ENCODE results near the gene TRABD2B.

The TRABD2B gene

DNA sequence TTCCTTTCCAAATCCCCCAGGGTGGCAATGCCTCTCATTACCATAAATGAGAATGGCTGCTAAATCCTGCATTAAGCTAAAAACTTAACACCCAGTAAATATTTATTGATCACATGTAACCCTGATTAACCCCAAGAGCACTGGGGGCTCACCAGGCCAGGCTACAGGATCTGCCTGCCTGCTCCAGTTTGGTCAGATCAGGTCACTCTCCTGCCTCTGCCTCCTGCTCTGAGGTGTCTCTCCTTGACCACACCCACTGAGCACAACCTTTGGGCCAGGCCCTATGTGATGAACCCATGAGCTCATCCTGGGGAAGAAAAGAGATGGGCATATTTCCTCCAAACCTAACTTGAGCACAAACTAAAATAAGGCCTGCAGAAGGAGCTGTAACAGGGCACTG is 93.5 kb downstream of the TRABD2B start:
- DNase-seq, result no peak

DNA sequence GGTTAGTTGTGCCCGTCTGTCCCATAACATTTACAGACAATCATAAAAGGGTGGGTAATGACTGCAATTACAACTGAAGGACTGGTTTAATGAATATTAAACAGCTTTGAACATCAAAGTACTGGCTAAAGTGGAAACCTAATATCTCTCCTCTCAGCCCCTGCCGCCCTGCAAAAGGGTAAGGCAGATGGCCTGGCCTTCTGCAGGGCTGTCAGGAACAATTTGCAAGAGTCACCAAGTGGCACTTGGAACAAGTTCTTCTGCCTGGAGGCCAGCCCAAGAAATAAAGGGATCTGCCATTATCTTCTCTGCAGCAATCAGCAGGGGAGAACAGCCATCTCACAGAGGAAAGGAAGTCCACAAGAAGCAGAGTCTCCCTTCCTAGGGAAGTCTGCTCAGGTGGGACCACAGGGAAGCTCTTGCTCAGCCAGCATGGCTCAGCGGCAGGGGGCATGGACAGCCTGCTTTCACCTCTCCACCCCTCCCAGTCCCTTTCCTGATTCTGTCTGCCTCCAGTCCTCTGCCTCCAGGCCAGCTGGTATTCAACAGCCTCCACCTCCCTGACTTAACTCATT is 96.1 kb downstream of the TRABD2B start:
- no peak for DNase-seq

DNA sequence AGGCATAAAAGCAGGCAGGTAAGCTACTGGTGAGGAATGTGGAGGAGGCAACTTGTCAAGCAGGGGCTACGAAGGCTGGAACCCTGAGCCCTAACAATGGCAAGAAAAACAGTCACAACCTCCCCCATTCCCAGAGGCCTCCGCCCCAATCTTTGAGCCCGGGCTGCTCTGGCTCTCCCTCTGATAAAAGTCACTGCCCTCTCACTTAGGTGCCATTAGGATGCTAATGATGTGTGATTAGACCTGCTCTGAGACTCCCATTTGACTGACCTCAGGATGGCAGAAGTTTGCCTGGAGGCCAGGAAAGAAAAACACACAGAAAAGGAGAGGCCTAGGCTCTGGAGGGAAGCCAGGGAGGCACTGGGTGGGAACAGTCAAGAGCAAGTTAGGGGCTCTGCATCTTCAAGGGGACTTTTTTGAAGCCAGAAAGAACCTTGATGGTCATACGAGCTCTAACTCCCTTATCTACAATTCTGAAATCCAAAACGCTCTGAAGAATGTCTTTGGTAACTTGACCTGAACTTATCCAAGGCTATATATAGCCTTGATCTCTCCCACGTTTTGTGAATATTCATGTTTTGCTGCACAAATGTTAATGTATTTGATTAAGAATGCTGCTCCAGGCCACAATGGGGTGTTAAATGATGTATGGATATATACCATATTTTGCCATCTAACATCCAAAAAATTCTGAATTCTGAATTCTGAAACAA is 98.9 kb downstream of the TRABD2B start:
- DNase-seq, result no peak

DNA sequence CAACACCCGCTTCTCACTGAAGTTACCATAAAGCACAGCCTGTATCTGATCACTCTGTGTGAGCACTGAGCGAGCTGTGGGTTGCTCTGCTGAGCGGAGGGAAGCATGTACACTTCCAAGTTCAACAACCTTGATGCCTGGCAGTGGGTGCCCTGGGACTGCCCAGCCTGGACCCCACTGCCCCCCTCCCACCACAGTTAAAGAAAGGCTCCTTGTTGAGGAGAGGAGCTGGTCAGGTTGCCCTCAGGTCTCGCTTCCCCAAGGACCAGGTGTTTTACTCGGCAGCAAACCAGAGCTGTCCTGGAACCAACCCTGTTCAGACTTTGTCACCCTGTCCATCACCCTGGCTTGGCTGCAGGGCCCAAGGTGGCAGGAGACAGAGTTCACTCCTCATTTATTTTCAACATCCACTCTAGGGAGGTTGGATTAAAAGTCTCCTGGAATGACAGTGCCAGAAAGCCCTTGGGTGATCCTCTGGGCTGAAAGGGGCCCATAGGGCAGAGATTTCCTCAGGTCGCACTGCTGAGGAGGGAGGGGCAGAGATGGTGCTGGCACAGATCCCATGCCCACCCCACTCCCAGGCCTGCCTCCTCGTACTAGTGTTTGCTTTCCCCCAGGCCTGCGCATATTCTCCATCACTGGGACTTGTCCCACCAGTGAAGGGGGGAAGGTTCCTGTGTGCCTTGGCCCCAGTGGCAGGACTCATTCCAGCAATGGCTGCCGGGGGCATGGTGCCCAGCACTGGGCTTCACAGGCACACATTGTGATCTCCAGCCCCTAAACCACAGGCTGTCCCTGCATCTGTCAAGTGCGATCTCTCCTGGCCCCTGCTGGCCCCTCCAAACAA is 101.7 kb downstream of the TRABD2B start:
- no peak for DNase-seq

DNA sequence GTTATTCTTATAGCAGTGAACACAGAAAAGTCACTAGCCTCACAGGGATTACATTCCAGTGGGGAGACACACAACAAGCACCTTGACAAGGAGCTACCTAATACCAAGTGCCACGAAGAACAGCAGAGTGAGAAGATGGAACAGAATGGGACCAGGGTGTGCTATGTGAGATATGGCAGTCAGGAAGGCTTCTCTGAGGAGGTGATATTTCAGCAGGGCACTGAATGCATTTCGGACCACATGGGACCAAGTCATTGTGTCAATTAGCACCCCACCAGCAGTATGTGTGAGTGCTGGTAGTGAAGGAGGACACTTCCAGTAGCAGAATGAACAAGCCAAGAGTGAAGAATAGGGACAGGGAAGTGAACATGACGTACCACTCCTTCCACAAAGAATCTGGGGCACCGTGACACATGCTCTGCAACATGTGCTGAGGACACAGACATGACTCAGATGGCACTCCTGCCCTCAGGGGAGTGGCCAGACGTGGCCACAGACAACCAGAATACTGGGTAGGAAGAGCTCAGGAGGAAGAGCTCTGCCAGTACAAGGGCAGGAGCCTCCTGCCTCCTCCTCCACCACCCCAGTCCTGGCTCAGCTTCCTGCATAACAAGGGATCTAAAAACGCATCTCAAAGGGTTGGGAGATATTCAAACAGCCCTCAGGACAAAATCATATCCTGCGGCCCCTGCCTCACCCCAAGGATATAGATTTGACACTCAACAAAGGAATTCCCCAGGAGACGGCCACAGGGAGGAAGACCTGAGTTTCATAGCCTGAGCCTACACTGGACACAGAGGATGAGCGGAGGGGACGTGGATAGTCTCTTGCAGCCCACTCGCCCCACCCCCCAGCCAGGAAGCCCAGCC is 102.5 kb downstream of the TRABD2B start:
- DNase-seq, result no peak

DNA sequence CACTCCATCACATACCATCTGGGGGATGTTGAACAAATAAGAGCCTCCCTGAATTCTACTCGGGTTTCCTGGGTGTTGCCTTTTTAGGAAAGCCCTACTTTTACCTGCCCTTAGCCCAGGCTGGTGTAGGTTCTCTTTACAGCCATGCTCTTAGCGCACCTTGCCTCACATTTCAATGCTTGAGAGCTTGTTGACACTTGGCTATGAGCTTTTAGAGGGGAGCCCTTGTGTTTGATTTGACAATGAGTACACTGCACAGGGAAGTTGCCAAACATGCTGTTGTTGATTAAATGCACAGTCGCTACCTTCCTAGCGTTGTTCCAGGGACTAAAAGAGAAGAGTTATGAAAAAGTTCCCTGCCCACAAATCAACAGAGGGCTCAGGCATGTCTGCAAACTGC is 103.8 kb downstream of the TRABD2B start:
- DNase-seq, result no peak

DNA sequence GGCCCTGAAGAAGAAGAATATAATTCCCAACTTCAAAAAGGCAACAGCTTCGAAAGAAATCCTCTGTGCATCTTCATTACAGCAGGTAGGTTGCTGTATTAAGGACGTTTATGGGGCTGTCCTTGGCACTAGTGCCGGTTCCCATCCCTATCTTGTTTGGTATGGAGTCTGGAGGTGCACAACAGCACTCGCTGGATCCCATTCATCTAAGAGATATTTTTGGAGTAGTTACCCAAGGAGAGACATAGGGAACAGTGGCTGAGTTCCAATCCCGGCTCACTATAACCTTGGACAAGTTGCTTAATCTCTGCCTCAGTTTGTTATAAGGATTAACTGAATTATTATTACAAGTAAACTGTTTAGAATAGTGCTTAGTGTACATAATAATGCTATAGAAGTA is 106.4 kb downstream of the TRABD2B start:
- no peak for DNase-seq

DNA sequence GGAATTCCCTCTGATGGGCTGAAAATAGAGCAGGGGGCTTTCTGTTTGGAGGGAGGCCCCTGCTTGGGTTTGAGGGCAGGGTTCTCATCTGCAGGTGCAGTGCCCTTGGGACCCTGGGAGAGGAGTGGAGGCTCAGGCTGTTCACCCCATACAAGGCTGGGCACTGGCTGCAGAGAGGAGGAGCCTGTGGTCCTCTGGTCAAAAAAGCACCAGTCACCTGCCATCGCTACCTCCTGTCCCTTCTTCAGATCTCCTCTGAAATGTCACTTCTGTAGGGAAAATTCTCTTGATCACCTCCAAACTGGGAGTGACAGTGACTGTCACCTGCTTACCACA is 108.9 kb downstream of the TRABD2B start:
- DNase-seq, result no peak

DNA sequence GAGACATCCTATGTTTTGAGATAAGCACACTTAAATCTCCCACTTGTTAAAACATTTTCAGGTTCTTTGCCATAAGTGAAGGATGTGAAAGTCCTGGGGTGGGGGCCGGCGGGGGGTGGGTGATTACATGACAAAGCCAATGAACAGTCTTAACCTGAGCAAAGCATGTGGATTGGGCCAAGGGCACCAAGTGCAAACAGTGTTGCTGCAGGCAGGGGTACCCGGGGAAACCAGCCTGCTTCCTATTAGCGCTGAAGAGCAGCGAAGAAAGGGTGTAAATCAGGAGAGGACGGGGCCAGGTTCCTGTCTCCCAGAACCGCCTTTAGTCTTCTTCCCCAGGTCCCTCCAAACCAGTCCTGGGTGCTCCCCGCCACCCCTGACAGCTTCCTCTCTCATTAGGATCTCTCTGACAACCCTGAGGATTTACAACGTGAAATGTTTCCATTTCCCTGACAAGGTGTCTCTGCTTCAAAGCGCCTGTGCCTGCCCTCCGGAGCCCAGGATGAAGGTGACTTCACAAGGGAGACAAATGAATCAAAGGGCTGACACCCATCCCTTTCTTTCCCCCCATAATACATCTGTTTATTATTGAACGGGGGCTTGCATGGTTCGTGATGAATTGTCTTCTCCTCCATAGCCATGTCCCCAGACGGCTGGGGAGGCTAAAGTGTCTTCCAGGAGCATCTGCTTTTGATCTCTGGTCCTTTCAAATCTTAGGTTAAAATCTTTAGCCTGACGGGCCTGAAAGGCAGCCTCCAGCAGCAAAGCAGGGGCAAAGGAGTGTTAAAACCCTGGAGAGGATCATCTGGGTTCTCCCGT is 109.5 kb downstream of the TRABD2B start:
- no peak for DNase-seq

DNA sequence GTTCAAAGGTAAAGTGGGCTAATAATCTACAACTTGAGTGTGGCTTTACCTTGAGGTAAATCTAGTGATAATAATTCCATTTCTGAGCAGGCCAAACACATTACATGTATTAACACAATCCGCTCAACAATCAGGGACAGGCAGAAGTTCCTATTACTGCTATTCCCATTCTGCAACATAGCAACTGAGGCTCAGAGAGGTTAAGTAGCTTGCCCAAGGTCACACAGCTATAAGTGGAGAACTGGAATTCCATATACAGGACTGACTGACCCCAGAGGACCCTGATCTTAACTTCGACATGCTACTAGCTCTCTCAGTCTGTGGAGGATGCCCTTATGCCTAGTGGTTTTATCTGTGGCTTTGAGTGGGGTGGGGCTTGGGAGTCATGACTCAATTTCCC is 110.1 kb downstream of the TRABD2B start:
- DNase-seq, result no peak

DNA sequence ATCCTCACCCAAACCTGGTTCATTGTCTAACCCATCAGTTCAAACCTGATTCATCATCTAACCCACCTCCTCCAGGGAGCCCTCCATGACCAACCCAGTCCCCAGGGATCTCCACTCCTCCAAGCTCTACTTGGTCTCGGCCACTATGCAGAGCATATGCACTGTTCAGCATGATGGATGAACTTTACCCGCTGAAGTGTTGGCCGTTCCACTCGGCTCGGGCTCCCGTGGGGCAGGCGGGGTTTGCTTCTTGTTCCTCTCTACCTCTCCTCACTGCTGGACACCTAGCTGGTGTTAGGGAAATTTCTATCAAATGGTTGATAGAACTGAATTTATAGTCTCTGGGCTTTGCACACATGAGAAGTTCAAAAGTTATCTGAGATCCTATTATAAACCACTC is 111.0 kb downstream of the TRABD2B start:
- DNase-seq, result no peak

DNA sequence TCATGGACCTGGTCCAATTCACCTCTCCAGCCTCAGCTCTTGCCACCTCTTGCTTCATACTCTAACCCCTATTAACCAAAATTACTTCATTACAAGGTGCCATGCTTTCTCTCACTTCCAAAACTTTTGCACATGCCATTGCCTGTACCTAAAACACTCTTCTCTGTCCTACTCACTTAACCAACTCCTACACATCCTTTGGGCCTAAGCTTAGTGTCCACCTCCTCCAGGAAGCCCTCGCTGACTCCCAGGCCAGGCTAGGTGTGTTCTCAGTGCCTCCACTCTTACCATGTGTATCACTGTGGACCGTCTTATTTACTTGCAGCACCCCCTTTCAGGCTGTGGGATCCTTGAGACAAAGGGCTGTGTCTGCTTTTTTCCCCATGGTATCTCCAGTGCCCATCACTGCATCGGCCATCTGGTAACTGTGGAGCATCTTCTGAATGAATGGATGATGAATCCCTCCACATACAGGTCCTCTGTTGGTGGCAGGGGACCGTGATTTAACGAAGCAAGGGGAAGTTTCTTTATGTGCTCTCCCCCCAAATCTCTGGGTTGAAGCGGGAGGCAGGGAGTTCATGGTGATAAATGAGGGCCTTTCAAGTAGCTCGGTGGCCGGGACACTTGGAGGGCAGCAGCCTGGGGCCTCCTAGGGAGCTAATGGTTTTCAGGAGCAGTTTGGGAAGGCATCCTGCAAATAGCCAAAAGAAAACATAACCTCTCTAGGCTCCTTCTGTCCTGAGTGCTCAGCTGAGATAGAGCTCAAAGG is 111.9 kb downstream of the TRABD2B start:
- no peak for DNase-seq

DNA sequence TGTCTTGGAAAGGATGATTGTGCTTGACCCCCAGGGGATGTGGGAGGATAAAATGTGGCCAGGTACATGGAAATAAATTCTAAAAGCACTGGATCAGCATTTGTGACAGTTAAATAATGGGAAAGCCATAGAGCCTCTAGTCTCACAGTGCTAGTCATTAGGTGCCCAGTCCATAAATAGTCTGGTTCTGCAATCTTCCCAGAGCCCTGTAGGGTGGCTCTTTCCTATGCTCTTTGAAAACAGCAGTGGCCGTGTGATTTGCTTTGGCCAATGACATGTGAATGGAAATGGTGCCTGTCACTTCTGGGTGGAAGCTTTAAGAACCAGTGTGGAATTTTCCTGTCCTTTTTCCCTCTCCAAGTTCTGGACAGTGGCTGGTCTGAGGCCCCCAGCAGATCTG is 113.2 kb downstream of the TRABD2B start:
- no peak for DNase-seq

DNA sequence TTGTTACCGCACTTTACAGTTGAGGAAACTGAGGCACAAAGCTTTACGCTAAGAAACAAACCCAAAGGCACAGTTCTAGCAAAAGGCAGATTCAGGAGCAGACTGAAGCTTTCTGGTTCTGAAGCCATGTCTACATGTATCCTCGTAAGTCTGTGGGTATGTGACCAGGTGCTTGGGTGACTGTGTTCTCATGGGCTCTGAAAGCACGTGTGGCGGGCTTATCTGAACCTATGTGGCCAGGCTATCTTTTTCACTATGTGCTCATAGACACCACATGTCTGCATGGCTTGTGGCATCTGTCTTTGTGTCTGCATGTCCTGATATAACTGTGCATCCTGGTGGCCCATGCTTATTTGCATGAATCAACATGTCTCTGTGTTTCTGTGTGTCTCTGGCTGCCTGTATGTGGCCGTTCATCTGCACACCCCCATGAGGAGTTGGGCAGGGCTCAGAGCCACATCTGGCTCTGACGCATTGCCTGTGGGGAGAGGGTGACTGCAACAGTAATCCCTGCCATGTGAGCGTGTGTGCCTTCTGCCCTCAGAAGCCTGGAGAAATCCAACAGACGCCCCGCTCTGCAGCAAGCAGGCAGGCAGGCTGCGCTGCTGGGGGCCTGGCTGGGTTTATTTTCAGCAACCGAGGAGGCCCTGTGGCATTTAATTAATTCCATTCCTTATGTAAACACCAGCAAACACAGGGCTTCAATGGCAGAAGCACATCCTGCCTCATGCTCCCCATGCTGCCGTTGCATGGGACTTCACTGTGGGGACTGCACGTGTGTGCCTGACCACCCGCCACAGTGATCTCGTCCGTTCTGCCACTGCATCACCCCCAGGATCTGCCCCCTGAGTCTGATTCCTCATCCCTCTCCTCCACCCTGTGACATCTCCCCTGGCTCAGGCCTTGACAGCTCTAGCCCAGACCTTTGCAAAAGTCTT is 115.4 kb downstream of the TRABD2B start:
- DNase-seq, result no peak

DNA sequence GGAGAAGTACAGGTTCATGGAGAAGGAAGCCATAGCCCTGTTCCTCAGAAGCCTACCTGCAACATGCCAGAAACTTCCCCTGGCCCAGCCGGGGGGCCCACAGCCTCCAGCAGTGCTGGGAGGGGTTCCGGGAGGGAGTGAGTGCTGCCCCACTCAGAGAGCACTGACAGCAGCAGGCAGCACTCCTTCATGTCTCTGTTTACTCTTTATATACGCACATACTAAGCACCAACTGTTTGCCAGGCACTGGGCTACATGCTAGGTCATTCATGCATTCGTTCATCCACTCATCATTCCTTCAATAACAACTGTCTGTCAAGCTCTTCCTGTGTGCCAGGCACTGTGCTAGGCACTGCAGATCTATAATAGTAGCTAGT is 120.6 kb downstream of the TRABD2B start:
- no peak for DNase-seq

DNA sequence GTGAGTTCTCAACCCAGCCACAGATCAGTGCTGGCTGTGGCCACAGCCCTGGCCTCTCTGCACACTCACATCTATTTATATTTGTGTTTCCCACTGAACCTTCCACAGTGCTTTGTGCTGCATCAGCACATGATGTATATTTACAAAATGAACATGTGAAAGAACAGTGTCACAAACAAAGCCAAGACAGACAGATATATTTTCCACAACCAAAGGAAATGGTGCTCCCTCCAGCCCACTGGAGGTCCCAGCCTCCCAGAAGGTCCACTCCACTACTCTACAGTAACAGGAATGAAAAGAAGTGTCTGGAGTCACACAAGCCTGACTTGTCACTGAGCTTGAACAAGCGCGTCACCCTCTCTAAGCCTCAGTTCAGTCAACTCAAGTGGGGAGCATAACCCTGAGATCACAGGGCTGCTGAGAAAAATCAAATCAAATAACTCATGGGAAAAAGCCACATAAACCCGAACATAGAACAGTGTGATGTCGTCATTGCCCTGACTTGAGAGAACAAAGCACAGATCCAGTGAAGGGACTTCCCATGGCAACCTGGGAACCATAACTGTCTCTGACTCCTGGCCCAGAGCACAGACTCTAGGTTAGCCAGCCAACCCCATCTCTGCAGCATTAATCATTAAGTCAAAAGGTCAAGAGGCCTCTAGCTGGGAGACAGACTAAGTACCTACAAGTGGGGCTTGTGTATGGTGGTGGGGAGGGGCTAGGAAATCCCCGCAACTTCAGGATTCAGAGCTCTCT is 121.2 kb downstream of the TRABD2B start:
- DNase-seq, result no peak

DNA sequence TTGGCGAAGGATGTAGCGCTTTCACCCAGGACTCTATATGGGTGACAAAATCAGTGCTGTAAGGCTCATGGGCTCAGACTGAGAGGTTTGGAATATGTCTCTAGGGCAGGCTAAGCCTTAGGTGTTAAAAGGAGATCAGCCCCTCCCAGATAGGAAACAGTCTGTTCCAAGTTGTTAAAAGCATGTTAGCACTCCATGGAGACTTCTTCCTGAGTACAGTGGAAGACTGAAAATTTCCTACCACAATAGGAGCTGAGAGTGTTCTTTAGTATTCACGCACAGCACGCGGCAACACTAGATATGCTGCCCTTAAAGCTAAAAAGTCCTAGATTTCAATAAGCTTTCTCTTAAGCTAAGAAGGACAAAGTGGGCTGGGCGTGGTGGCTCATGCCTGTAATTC is 122.1 kb downstream of the TRABD2B start:
- no peak for DNase-seq

DNA sequence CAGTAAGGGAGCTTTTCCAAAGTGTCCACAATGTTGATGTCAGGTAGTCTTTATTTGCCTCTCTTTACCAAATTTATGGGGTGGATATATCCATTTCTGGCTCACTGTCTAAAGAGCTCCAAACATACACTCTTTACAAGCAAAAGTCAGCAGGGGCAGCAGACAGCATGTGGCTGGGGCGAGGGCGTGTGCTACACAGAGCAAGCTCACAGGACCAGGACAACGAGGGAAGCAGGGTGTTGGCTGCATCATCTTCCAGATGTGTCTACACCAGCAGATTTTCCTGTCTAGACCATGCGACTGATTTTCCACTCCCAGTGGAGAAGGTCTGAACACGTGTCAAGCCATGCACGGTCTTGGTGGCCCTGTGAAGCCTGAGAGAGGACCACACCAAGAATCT is 123.8 kb downstream of the TRABD2B start:
- DNase-seq, result no peak

DNA sequence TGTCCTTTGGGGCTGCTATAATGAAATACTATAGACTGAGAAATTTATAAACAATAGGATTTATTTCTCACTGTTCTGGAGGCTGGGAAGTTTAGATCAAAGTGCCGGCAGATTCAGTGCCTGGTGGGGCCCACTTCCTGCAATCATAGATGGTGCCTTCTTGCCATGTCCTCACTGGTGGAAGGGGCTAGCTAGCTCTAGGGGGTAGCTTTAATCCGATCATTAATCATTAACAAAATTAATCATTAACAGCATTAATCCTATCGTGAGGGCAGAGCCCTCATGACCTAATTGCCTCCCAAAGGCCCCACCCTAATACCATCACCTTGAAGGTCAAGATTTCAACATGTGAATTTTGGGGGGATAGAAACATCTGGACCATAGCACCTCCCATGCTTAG is 124.3 kb downstream of the TRABD2B start:
- DNase-seq, result no peak

Measured in activated CD4-positive, alpha-beta T cell treated with anti-CD3 and anti-CD28 coated beads for 1 hour (primary cell).